Neural progenitor cell (in vitro differentiated cells): ENCODE data around the gene EFS. TPM values are rescaled to one million over a fixed set of nuclear protein-coding genes. Genes with fewer than 3 reads are reported as not detected.
A peak's percentile ranks its signal among the peaks of the same experiment; 100 is the strongest.

ENCODE experiments used
- DNase-seq: peaks from one replicate; pipeline ENCODE4 v3.0.0-alpha.2; 2016; ENCODE audit warnings: low spot score
- H2AFZ ChIP-seq: fragments of 200-600 bp; sonication (generic); replicated peaks from 2 replicates; pipeline ENCODE4 v1.6.1; 2016; ENCODE audit warnings: antibody characterized with exemption
- H3F3A ChIP-seq: fragments of 200-600 bp; sonication (generic); 2 replicates; pipeline ENCODE4 v1.6.1; 2016; ENCODE audit warnings: antibody characterized with exemption, low read depth
- H3K27ac ChIP-seq: fragments of 200-600 bp; sonication (generic); 2 replicates; pipeline ENCODE4 v1.5.1; 2016; ENCODE audit warnings: mild to moderate bottlenecking
- H3K27me3 ChIP-seq: fragments of 200-600 bp; sonication (generic); 2 replicates; pipeline ENCODE4 v1.6.1; 2016; ENCODE audit warnings: mild to moderate bottlenecking, moderate library complexity
- H3K36me3 ChIP-seq: fragments of 200-600 bp; sonication (generic); 2 replicates; pipeline ENCODE4 v1.5.1; 2016
- H3K4me1 ChIP-seq: fragments of 200-600 bp; sonication (generic); 2 replicates; pipeline ENCODE4 v1.6.1; 2016; ENCODE audit warnings: mixed run types
- H3K4me2 ChIP-seq: fragments of 200-600 bp; sonication (generic); 2 replicates; pipeline ENCODE4 v1.6.1; 2016
- H3K4me3 ChIP-seq: fragments of 200-600 bp; sonication (generic); 2 replicates; pipeline ENCODE4 v1.5.1; 2016
- H3K79me2 ChIP-seq: fragments of 200-600 bp; sonication (generic); 2 replicates; pipeline ENCODE4 v1.6.1; 2016; ENCODE audit warnings: low read depth
- H3K9ac ChIP-seq: fragments of 200-600 bp; sonication (generic); 2 replicates; pipeline ENCODE4 v1.6.1; 2016
- H3K9me3 ChIP-seq: fragments of 200-600 bp; sonication (generic); 2 replicates; pipeline ENCODE4 v1.5.1; 2016; ENCODE audit warnings: low read depth
- H4K20me1 ChIP-seq: fragments of 200-600 bp; sonication (generic); 2 replicates; pipeline ENCODE4 v1.6.1; 2016; ENCODE audit warnings: low read depth
- H3K27ac Mint-ChIP-seq: 3 replicates; pipeline ENCODE4 v1.8.0; 2021; ENCODE audit warnings: mixed read lengths
- H3K27me3 Mint-ChIP-seq: 2 replicates; pipeline ENCODE4 v1.8.0; 2022; ENCODE audit warnings: low read depth, mild to moderate bottlenecking, inconsistent platforms, moderate library complexity, mixed read lengths; ENCODE audit not compliant: insufficient read depth
- H3K36me3 Mint-ChIP-seq: 3 replicates; pipeline ENCODE4 v1.8.0; 2021; ENCODE audit warnings: mixed read lengths
- H3K4me1 Mint-ChIP-seq: 3 replicates; pipeline ENCODE4 v1.8.0; 2021; ENCODE audit warnings: mixed read lengths
- H3K4me3 Mint-ChIP-seq: 3 replicates; pipeline ENCODE4 v1.8.0; 2021; ENCODE audit warnings: mild to moderate bottlenecking, moderate library complexity, mixed read lengths
- H3K9me3 Mint-ChIP-seq: 3 replicates; pipeline ENCODE4 v1.8.0; 2020; ENCODE audit warnings: mixed read lengths
- EZH2 ChIP-seq: fragments of 200-600 bp; sonication (generic); IDR thresholded peaks from 2 replicates; pipeline ENCODE4 v1.6.1; 2017; ENCODE audit warnings: antibody characterized with exemption, mild to moderate bottlenecking, moderate library complexity
- EZH2phosphoT487 ChIP-seq: fragments of 200-600 bp; sonication (generic); IDR thresholded peaks from 2 replicates; pipeline ENCODE4 v1.6.1; 2017; ENCODE audit warnings: antibody characterized with exemption
- total RNA-seq: library from RNA; depleted of rRNA; stranded (reverse); fragments of >200 nt; gene quantifications from 2 replicates; pipeline ENCODE4 v1.2.3, GENCODE V29; 2015; ENCODE audit warnings: low replicate concordance
- TF ChIP-seq, protein P1 (sequence below): fragments of 200-600 bp; sonication (generic); IDR thresholded peaks from 2 replicates; pipeline ENCODE4 v1.5.1; 2017; ENCODE audit warnings: antibody characterized with exemption, mild to moderate bottlenecking

The EFS gene
- total RNA-seq, 1 donor from 2014 or later = 21.7 TPM

DNA sequence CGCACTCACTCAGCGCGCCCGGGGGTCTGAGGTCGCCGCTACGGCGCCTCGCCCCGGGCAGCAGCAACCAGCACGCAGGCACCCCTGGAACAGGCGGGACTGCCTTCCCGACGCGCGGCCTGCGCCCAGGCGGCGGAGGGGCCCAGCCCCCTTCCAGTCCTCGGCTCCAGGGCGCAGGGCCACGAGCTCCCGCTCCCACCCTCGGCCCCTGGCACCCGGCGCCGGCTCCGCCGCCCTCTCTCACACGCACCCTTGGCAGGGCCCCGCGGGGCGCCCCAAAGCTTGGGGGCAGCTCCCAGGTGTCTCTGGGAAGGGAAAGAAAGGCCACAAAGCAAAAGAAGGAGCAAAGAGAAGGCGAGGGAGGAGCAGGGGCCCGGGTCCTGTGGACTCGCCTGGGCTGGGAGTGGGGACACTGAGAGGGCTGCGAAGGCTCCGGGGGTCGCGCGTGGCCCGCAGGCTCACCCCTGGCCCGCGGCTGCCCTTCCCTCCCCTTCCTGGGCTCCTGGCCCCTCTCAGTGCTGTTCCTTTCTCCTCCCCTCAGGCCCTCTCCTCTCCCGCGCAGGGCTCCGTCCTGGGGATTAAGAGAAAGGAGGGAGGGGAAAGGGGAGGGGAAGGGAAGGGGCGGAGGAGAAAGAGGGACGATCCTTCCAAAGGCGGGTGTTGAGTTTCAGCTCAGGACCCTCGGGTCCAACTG, 907 bp upstream of the EFS start:
- peak; percentile 62 for DNase-seq
- H3K4me1 Mint-ChIP-seq = peaks cover 37% of the 10 kb centered on the region
- H3K4me1 ChIP-seq = peaks cover 29% of the 10 kb centered on the region
- peaks cover 40% of the 10 kb centered on the region for H3F3A ChIP-seq
- H3K9me3 ChIP-seq = no peaks in the 10 kb centered on the region
- peaks cover 3% of the 10 kb centered on the region for H3K36me3 ChIP-seq
- peaks cover 51% of the 10 kb centered on the region for H3K79me2 ChIP-seq
- H3K4me3 ChIP-seq = peak overlapping the region; percentile 58
- no peaks in the 10 kb centered on the region for H3K27me3 ChIP-seq
- H3K9ac ChIP-seq = peak overlapping the region; percentile 66
- no peak for TF ChIP-seq EZH2phosphoT487
- no peak overlapping the region for H3K27ac Mint-ChIP-seq
- no peak overlapping the region for H2AFZ ChIP-seq
- H3K4me2 ChIP-seq = peak overlapping the region; percentile 76
- peaks cover 14% of the 10 kb centered on the region for H3K27me3 Mint-ChIP-seq
- H3K36me3 Mint-ChIP-seq = peaks cover 13% of the 10 kb centered on the region
- H3K27ac ChIP-seq = peak overlapping the region; percentile 91
- peaks cover 36% of the 10 kb centered on the region for H4K20me1 ChIP-seq
- H3K9me3 Mint-ChIP-seq = no peaks in the 10 kb centered on the region
- H3K4me3 Mint-ChIP-seq = peak overlapping the region; percentile 86

DNA sequence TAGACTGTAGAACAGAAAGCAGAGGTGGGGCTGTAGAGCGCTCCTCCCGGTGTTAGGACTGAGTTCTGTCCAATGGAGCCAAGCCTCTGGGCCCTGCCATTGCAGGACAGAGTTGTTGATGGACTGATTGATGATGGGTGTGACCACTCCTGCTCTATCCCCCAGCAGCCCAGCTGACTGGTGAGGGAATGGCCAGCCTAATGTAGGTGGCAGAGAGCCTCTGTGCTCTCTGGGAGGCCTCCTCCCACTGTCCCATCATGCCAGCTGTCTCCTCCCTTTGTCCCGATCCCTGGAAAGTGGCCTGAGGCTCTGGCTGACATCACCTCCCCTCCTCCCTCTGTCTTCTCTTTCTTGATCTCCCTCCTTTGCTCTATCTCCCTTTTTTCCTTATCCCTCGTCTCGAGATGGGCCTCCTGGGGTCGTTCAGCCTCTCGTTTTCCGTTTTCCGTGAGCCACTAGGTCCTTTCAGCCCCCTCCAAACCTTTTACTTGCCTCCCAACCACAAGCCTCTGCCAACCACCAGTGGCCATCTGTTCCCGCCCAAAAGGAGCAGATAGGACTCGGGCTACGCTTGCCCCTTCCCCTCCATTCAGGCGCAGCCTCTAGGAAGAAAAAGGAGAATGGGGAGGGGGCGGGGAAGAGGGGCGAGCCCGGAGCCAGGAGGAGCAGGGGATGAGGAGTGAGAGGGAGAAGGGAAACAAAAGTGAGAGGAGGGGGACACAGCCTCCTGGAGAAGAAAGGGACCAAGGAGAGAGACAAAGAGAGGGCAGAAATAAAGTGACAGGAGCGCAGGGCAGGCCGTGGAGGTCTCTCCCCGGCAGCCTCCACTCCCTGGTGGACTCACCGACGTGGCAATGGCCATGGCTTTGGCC, 572 bp downstream of the EFS start:
- no peaks in the 10 kb centered on the region for H3K9me3 Mint-ChIP-seq
- Histone ChIP-seq H3K79me2 (peaks cover 52% of the 10 kb centered on the region), H3K9me3 (no peaks in the 10 kb centered on the region), H3K4me3 (peak overlapping the region; percentile 58), H3K27me3 (no peaks in the 10 kb centered on the region), H2AFZ (no peak overlapping the region), H3K4me1 (peaks cover 29% of the 10 kb centered on the region), H3F3A (peaks cover 48% of the 10 kb centered on the region), H3K9ac (peak overlapping the region; percentile 66), H3K36me3 (peaks cover 3% of the 10 kb centered on the region), H4K20me1 (peaks cover 51% of the 10 kb centered on the region), H3K27ac (peak overlapping the region; percentile 91), H3K4me2 (peak overlapping the region; percentile 76)
- peak overlapping the region; percentile 90 for H3K4me3 Mint-ChIP-seq
- no peak for TF ChIP-seq EZH2phosphoT487
- peak overlapping the region; percentile 94 for H3K27ac Mint-ChIP-seq
- peak; percentile 85 for DNase-seq
- H3K36me3 Mint-ChIP-seq = peaks cover 18% of the 10 kb centered on the region
- peaks cover 43% of the 10 kb centered on the region for H3K4me1 Mint-ChIP-seq
- peaks cover 12% of the 10 kb centered on the region for H3K27me3 Mint-ChIP-seq

DNA sequence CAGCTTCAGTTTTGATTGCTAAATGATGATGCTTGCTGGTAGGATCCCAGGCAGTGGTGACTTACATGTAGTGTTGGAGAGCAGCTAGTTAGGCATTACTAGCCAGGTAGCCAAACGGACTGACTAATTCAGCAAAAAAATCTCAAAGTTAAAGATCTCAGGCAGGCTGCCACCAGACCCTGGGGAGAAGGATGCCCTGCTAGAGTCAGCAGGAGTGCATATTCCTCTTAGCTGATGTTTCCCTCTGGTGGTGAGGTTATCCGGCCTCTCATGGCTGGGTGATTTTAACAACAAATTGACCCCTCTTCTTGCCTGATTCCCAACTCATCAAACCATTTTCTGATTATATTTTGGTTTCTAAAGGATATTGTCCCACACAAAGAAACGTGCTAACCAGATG, 2.8 kb downstream of the EFS start:
- peaks cover 52% of the 10 kb centered on the region for H3K79me2 ChIP-seq
- H3K9me3 ChIP-seq = no peaks in the 10 kb centered on the region
- H3K4me3 ChIP-seq = no peak overlapping the region
- Mint-ChIP-seq H3K36me3 (peaks cover 23% of the 10 kb centered on the region), H3K27me3 (peaks cover 11% of the 10 kb centered on the region), H3K9me3 (no peaks in the 10 kb centered on the region), H3K27ac (peak overlapping the region; percentile 50), H3K4me3 (peak overlapping the region; percentile 35), H3K4me1 (peaks cover 43% of the 10 kb centered on the region)
- peaks cover 65% of the 10 kb centered on the region for H4K20me1 ChIP-seq
- H3K4me1 ChIP-seq = peaks cover 26% of the 10 kb centered on the region
- peaks cover 3% of the 10 kb centered on the region for H3K36me3 ChIP-seq
- H2AFZ ChIP-seq = no peak overlapping the region
- H3F3A ChIP-seq = peaks cover 60% of the 10 kb centered on the region
- no peak overlapping the region for H3K9ac ChIP-seq
- H3K27me3 ChIP-seq = no peaks in the 10 kb centered on the region
- peak overlapping the region; percentile 10 for H3K4me2 ChIP-seq
- TF ChIP-seq, protein P1, sequence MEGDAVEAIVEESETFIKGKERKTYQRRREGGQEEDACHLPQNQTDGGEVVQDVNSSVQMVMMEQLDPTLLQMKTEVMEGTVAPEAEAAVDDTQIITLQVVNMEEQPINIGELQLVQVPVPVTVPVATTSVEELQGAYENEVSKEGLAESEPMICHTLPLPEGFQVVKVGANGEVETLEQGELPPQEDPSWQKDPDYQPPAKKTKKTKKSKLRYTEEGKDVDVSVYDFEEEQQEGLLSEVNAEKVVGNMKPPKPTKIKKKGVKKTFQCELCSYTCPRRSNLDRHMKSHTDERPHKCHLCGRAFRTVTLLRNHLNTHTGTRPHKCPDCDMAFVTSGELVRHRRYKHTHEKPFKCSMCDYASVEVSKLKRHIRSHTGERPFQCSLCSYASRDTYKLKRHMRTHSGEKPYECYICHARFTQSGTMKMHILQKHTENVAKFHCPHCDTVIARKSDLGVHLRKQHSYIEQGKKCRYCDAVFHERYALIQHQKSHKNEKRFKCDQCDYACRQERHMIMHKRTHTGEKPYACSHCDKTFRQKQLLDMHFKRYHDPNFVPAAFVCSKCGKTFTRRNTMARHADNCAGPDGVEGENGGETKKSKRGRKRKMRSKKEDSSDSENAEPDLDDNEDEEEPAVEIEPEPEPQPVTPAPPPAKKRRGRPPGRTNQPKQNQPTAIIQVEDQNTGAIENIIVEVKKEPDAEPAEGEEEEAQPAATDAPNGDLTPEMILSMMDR = peak; percentile 25
- TF ChIP-seq EZH2 = no peak
- DNase-seq = no peak
- H3K27ac ChIP-seq = no peak overlapping the region

DNA sequence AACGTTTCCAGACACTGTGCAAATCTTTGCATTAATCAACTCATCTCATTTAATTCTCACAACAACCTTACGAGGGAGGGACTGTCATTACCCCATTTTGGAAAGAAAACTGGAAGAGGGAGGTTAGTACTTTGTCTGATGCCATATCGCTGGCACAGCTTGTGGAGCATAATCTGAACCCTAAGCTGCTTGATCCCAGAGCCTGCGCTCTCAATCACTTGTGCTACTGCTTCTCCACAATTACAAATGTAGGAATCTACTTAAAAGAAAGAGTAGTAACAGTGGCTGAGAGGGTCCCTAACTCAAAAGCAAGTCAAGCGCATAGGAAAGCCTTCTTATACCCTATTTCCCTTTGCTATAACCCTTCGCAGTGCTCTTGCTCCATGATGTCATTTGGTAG, 3.2 kb downstream of the EFS start:
- peaks cover 60% of the 10 kb centered on the region for H3F3A ChIP-seq
- Mint-ChIP-seq H3K4me3 (peak overlapping the region; percentile 35), H3K27ac (no peak overlapping the region), H3K36me3 (peaks cover 23% of the 10 kb centered on the region), H3K9me3 (no peaks in the 10 kb centered on the region), H3K4me1 (peaks cover 39% of the 10 kb centered on the region), H3K27me3 (peaks cover 9% of the 10 kb centered on the region)
- H3K79me2 ChIP-seq = peaks cover 52% of the 10 kb centered on the region
- H3K9me3 ChIP-seq = no peaks in the 10 kb centered on the region
- peaks cover 3% of the 10 kb centered on the region for H3K36me3 ChIP-seq
- DNase-seq = no peak
- H3K4me1 ChIP-seq = peaks cover 21% of the 10 kb centered on the region
- H3K4me3 ChIP-seq = no peak overlapping the region
- H3K9ac ChIP-seq = no peak overlapping the region
- TF ChIP-seq EZH2 (no peak), EZH2phosphoT487 (no peak)
- TF ChIP-seq, protein P1 = no peak
- no peak overlapping the region for H3K27ac ChIP-seq
- H3K4me2 ChIP-seq = peak overlapping the region; percentile 10
- H2AFZ ChIP-seq = no peak overlapping the region
- H4K20me1 ChIP-seq = peaks cover 65% of the 10 kb centered on the region
- no peaks in the 10 kb centered on the region for H3K27me3 ChIP-seq
